Measurements from ENCODE around the gene NUP54. TPM values are rescaled to one million over a fixed set of nuclear protein-coding genes. Genes with fewer than 3 reads are reported as not detected.

Gene NUP54
- total and polyA plus RNA-seq, 2 of the 8 experiments (the other 6 are each of a cell fraction or from before 2014, with no cell fraction given), result 51.4 to 103 TPM

- TF ChIP-seq, protein P1, sequence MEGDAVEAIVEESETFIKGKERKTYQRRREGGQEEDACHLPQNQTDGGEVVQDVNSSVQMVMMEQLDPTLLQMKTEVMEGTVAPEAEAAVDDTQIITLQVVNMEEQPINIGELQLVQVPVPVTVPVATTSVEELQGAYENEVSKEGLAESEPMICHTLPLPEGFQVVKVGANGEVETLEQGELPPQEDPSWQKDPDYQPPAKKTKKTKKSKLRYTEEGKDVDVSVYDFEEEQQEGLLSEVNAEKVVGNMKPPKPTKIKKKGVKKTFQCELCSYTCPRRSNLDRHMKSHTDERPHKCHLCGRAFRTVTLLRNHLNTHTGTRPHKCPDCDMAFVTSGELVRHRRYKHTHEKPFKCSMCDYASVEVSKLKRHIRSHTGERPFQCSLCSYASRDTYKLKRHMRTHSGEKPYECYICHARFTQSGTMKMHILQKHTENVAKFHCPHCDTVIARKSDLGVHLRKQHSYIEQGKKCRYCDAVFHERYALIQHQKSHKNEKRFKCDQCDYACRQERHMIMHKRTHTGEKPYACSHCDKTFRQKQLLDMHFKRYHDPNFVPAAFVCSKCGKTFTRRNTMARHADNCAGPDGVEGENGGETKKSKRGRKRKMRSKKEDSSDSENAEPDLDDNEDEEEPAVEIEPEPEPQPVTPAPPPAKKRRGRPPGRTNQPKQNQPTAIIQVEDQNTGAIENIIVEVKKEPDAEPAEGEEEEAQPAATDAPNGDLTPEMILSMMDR (IDR thresholded peaks at IDR 0.05; ENCODE audit: control extremely low read depth in 1 of 3, insufficient read depth in 1 of 3, low read depth in 1 of 3, low read length in 3 of 3), result peak; percentile 22 to 80 (median 67)
- TF ChIP-seq RAD21 (IDR thresholded peaks at IDR 0.05 in 1 of 2, conservative IDR thresholded peaks at IDR 0.05 in 1 of 2; ENCODE audit: low read depth in 2 of 2, low read length in 2 of 2) (peak; percentile 88 to 90), ASH2L (IDR thresholded peaks at IDR 0.05; ENCODE audit: low read length) (no peak), SIRT6 (IDR thresholded peaks at IDR 0.05; ENCODE audit: low read length) (no peak), POLR2AphosphoS5 (IDR thresholded peaks at IDR 0.05; ENCODE audit: low read depth, low read length) (no peak), FOSL1 (IDR thresholded peaks at IDR 0.05; ENCODE audit: insufficient read depth, low read depth, low read length) (no peak), JUN (IDR thresholded peaks at IDR 0.05; ENCODE audit: low read depth, low read length) (no peak), NRF1 (IDR thresholded peaks at IDR 0.05; ENCODE audit: low read depth, low read length) (no peak), CHD1 (IDR thresholded peaks at IDR 0.05; ENCODE audit: low read depth, low read length) (no peak), MAX (IDR thresholded peaks at IDR 0.05) (peak; percentile 95), BCL11A (IDR thresholded peaks at IDR 0.05; ENCODE audit: low read depth in 2 of 2, low read length in 2 of 2) (no peak), EZH2 (IDR thresholded peaks at IDR 0.05; ENCODE audit: low read depth, low read length, severe bottlenecking) (no peak), CBX8 (IDR thresholded peaks at IDR 0.05; ENCODE audit: borderline replicate concordance, low read depth, low read length) (no peak), KDM1A (IDR thresholded peaks at IDR 0.05; ENCODE audit: borderline replicate concordance, low read length) (no peak), ZNF274 (IDR thresholded peaks at IDR 0.05; ENCODE audit: borderline replicate concordance, extremely low read depth, low read length) (no peak), NANOG (IDR thresholded peaks at IDR 0.05; ENCODE audit: insufficient read depth, low read depth, low read length, poor library complexity, severe bottlenecking) (no peak), EGR1 (IDR thresholded peaks at IDR 0.05; ENCODE audit: borderline replicate concordance, low read depth, low read length) (no peak), PHF8 (conservative IDR thresholded peaks at IDR 0.05; ENCODE audit: low read depth, low read length) (no peak), BACH1 (IDR thresholded peaks at IDR 0.05; ENCODE audit: low read length) (no peak)
- TF ChIP-seq, protein P2, sequence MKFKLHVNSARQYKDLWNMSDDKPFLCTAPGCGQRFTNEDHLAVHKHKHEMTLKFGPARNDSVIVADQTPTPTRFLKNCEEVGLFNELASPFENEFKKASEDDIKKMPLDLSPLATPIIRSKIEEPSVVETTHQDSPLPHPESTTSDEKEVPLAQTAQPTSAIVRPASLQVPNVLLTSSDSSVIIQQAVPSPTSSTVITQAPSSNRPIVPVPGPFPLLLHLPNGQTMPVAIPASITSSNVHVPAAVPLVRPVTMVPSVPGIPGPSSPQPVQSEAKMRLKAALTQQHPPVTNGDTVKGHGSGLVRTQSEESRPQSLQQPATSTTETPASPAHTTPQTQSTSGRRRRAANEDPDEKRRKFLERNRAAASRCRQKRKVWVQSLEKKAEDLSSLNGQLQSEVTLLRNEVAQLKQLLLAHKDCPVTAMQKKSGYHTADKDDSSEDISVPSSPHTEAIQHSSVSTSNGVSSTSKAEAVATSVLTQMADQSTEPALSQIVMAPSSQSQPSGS (IDR thresholded peaks at IDR 0.05; ENCODE audit: low read length), result no peak
Observed at GRCh38 chr4:76087007-76087769, 61.0 kb downstream of the NUP54 start (continued).

All from H1 (cell line).